Right lobe of liver (tissue), 4 donors: Measurements from ENCODE around the gene TMED6.

Experiments
- CTCF ChIP-seq, 4 donors: fragments of 200-600 bp in 3 of 4; fragments of 450-650 bp in 1 of 4; IDR thresholded peaks; one replicate each; pipeline versions ENCODE4 v1.5.1 to v1.8.0; 2016 to 2022; ENCODE audit warnings: antibody characterized with exemption in 4 of 4, mild to moderate bottlenecking in 2 of 4
- POLR2A ChIP-seq: fragments of 450-650 bp; IDR thresholded peaks from one replicate; pipeline ENCODE4 v1.6.1; 2017; ENCODE audit warnings: antibody characterized with exemption, mild to moderate bottlenecking
- donor health status: DM: no; HTN: no; CAD: no.
- donor health status: DM: no; HTN: no; CAD: no.
- donor health status: DM: no; HTN: yes; CAD: no.

DNA sequence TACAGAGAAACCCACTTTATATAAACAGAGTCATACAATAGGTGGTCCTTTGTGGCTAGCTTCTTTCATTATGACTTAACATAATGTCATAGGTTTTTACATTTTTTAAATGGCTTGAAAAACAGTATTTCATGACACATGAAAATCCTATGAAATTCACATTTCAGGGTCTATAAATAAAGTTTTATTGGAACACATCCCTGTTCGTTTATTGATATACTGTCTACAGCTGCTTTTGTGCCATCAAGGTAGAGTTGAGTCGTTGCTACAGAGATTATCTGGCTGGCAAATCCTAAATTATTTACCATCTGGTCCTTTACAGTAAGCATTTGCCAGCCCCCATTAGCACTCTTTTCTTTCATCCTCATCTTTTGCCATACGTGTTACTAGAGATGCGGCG, 38.1 kb downstream of the TMED6 start:
- no peak for TF ChIP-seq CTCF (IDR thresholded peaks at IDR 0.05)
- no peak for TF ChIP-seq POLR2A
